ENCODE results near the gene NCBP2L.
"Not testable (repeated sequence)": the region's sequence is repeated elsewhere in the genome, so short reads cannot be mapped to it uniquely, and the experiment has no call there.

The NCBP2L gene

DNA sequence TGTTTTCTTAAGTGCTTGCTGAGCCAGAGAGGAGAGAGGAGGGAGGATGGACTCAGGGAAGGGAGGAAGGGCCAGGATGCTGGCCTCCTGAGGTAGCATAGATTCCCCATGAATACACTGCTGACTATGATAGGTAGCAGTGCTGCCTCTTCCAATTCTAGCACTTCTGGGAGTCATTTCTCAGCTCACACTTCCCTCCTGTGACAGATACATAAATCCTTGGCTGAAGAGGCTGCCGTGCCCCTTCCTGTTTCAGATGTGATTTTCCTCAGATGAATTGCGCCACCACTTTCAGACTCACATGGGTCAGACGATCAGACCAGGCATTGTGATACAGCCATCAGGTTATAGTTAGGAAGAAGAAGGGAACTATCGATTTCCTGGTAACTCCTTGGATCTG, 24.3 kb upstream of the NCBP2L start:
- no peak for DNase-seq

DNA sequence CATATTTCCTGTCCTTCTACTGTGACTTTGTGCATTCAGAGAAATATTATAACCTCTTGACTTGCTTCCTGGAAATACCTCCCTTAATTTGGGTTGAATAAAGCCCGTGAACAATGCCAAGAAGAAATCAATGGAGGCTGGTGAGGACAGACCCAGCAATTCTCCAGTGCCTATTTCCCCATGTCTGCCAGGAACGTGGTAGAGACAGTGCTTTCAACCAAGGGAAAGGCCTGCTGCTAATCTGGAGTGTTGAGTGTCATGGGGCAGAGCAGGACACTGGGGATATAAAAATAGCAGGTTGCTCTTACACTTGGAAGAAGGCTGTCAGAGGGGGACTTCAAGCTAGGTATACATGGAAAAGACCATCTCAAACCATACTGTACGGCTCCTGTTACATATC, 21.8 kb upstream of the NCBP2L start:
- DNase-seq, result no peak

DNA sequence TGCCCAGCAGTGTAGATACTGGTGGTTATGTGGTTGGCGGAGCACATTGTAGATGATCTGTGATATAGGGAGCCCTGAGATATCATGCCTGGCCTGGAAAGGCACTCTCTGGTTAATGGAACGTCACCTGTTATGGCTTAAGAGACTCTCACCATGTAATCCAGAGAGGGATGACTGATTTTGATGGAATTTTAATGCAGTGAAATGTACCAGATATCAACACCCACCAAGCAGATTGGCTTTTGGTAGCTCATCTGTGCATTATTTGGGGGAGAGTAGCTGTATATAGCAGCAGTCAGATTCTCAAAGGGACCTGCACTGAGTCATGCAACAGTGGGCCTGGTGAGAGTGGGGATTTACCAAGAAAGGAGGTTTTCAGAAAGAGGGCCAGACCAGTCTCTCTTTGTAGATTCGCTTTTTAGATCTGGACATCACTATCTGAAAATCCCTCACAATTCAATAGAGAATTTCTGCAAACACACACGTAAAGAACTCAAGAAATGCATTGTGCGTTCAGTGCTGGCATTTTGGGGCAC, 19.2 kb upstream of the NCBP2L start:
- DNase-seq, result no peak

DNA sequence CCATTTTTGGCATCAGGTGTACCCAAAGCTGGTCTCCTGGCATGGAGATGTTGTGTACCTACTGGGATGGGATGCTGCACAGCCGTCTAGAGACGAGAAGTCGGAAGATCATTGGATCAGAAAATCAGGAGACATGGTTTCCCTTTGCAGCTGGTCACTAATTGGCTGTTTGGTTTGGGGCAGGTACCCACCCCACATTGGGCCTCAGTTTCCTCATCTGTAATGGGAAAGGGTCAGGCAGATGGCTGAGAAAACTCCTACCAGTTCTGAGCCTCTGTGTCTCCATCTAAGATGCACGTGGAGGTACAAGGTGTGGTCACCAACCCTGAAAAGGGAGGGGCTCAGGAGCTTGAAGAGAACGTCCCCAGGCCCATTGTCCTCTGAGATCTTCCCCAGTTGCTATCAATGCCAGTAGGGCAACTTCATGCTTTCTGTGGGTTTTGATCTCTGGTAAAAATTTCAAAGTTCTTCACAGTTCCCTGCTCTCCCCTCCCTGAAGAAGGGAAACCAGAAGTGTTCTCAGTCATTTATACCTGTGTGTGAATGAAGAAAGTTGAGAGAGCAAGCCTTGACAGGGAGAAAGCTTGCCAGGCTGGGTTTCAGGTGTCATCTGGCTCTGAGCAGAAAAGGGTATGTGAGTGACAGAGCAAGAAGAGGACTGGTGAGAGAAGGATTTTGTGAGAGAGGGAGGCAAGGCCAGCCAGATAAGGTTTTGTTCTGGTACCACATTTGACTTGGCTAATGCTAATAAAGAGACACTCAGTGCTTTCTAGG, 17.0 kb upstream of the NCBP2L start:
- DNase-seq, result no peak

DNA sequence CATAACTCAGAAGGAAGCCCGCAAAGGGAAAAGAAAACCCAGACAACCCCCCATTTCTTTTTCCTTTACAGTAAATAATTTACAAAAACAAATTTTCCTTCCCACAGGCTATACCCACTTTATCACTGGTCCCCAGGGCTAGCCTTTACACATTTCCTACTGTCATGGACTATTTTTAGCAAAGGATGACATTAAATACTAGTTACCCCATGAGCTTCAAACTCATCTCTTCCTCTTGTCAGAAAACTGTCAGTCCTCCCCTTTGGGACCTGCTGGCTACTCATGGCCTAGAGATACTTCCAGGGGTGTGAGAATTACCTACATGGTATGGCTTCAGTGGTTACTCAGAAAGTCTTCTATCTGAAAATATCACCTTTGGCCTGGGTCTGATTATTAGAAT, 13.9 kb upstream of the NCBP2L start:
- DNase-seq, result no peak

DNA sequence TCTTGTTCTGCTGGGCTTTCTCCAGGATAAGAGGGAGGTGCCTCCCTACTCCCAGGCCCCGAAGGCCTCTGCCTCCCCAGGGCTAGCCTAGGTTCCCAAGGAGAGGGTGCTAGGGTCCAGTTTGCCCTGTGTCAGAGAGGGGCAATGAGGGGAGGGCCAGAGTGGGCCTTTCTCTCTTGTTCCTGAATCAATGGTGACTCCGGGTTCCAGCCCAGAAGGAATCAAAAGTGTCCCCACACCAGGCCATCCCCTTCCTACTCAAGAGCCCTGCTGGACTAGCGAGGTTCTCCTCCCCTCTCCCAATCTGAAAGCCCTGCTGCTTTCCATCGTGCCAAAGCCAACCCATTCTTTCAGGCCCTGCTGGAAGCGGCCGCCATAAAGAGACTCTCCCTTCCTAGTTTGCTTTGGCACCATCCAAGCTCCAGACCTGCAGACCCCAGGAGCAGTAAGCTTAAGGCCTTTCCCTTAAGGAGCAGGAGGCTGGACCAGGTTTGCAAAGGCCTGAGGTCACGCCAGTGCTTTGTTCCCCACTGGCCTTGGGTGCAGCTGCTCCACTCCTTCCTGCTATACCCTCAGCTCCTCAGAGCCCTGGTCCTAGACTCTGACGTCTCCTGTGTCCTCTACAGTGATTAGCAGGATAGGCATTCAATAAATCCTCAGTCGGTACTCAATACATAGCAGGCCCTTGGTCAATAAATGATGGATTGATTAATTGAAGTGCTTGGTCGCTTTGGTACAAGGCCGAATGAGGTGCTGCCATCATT, 12.5 kb upstream of the NCBP2L start:
- no peak for DNase-seq

DNA sequence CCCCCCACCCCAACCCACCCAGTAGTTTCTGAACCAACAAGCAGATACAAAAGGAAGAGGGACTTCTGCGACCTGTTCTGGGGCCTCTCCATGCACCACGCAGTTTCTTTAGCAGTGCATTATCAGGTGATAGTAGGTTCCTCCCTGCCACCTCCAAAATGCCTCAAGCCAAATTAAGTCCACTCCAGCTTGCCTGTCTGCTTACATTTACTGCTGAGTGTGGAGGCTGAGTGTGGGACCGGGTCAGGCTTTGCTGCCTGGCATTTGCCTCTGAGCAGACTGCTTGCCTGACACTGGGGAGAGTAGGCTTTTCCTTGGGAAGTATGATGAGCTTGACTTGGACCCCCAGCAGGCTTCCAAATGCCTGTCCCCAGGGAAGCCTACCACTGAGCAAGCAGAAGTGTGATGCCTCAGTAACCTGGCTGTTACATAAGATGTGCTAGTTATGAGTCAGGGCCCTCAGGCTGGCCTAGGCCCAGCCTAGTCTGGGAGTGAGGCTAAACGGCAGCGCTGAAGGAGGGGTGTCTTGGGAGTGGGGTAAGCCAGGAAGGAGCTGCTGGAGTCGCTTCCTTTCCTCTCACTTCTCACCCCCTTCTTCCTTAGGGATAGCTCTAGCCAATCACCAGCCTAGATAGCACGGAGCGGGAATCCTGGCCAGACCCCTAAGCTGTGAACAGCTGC, 10.9 kb upstream of the NCBP2L start:
- no peak for DNase-seq

DNA sequence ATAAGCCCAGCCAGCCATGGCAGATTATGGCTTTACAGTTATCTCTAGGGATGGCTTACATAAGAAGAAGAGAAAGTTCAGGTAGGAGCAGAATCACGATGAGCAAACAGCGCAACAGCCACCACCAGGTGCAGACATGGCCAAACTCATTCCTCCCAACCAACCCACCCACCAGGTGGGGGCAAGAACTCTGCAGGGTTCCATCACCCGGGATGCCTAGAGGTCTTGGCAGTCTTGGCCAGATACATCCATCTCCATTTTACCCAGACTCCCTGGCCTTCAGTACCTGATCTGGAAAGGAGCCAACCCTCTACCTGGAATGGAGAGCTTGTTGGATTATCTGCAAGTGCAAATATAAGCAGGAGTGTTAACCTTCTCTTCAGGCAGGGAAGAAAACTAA, 9.5 kb upstream of the NCBP2L start:
- DNase-seq, result no peak

DNA sequence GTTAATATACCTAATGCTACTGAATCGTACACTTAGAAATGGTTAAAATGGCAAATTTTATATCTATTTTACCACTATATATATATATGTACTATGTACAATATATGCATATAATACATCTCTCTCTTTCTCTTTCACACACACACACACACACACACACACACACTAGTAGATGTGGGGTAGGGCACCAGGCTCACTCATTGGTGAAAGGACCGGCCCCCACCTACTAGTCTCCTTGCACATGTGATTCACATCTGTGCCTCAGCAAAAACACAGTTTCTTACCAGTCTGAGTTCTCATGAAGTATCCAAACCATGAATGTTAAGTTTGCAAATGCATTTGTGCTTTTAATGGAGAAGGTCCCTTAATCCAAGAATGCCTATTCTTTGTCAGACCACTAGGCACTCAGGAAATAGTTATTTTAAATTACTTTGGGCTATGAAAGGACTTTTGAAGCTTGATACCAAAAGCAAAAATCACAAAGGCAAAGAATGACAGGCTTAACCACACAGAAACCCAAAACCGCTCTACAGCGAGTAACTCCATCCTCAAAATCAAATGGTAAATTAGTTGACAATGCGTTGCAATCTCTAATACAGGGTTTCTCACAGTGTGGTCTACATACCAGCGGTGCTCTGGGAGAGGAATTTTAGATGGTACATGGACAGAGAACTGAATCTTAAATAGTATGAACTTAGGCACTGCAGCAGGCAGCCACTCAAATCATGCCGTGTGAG, 7.8 kb upstream of the NCBP2L start:
- DNase-seq, result no peak

DNA sequence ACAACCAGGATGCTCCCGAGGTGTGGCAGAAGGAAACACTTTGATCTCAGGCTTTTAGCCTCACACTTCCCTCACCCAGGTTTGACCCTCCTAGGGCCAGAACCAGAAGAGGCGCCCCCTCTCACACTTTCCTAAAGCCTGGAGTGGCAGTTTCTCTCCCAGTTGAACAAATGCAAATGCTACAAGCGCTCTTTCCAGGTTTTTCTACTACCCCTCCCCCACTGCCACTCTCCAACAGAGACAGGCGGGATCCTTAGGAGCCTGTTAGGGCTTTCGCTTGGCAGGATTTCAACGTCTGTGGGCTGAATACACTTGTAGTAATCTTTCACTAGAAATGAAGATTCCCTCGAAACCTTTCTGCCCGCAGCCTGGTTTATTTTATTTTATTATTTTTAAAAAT, 4.3 kb upstream of the NCBP2L start:
- DNase-seq, result no peak

DNA sequence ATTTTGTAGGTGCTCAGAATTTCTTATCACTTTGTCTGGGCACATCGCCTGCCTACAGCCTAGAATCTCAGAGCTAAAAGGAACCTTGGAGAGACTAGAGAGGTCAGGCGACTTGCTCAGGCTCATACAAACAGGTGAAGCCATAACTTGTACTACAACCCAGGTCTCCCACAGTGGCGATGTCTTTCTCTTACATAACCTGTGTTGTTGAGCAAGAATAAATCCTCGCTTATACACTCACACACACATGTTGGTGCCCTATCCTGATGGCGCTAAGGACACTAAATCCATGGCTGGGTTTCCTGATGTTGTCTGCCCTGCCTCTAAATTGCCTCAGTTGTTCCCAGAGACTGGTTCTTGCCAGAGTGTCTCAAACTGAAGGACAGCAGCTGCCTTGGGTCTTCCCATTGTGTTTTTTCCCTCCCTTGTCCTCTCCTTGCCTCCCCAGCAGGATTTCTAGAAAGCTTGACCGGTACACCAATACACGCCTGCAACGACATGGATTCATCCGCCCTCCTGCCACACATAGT, 3.6 kb upstream of the NCBP2L start:
- DNase-seq, result no peak

DNA sequence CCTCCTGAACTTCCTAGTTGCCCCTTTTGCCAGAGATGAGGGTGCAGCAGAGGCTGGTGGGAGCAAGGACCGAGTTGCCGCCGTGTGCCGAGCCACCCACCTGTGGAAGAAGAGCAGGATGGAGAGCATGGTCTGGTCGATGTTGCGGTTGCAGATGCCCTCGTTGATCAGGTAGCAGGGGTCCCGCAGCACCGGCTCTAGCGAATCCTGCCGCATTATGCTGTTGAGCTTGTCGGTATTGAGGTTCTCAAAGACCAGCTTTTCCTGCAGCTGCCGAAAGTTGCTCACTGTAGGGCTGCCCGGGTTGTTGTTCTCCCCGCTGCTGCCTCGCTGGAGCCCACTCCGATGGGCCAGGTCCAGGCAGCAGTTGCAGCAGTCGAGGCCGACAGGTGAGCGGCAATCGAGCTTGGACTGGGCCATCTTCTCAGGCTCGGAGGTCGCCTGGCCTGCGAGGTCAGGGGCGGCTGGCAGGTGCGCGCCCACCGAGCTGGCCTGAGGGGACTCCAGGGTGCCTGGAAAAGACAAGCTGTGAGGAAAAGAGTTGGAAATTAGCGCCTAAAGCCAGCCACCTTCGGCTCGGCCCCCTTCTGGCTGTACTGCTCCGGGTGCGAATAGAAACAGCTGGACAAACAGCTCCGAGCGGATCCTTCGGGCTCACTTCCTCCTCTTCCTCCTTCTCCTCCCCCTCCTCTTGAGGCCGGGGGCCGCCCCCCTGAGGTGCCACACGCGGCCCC, 2.4 kb upstream of the NCBP2L start:
- no peak for DNase-seq

DNA sequence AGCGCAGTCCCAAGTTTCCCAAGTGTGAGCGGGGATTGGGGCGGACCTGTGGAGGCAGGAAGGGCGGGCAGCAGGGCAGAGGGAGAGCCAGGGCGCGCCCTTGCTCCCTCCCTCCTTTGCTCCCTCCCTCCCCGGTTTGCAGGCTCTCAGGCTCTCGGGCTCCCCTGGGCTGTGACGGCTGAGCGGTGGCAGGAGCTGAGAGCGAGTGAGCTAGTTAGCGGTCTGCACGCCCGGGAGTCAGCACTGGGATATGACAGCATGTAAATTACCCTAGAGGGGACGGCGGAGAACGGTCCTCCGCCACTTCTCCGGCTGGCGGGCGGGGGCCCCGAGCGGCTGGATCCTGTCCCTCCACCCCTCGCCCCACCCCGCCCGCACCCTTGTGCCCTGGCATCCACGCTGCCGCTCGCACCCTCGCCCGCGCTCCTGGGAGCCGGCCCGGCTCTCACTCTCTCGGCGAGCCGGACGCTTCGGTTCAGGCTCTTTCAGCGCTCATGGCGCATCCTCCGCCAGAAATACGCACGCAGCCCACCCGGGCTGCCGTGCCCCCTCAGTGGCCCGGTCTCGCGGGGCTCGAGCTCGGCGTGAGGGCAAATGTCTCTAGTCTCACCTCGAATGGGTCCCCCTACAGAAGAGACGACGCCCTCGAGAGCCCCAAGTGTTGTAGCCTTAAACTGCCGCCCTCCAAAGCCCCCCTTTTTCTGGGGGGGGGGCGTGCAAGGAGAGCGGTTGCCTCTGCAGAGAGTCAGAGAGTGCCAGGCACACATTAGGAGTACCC, 1.6 kb upstream of the NCBP2L start, which contains the start of gene TSC22D3:
TSC22D3 (minus strand) TSS at position 54 of the 778 bp plus-strand sequence. CDS start 368 bp downstream, outside the sequence.
- peak; percentile 50 for DNase-seq

DNA sequence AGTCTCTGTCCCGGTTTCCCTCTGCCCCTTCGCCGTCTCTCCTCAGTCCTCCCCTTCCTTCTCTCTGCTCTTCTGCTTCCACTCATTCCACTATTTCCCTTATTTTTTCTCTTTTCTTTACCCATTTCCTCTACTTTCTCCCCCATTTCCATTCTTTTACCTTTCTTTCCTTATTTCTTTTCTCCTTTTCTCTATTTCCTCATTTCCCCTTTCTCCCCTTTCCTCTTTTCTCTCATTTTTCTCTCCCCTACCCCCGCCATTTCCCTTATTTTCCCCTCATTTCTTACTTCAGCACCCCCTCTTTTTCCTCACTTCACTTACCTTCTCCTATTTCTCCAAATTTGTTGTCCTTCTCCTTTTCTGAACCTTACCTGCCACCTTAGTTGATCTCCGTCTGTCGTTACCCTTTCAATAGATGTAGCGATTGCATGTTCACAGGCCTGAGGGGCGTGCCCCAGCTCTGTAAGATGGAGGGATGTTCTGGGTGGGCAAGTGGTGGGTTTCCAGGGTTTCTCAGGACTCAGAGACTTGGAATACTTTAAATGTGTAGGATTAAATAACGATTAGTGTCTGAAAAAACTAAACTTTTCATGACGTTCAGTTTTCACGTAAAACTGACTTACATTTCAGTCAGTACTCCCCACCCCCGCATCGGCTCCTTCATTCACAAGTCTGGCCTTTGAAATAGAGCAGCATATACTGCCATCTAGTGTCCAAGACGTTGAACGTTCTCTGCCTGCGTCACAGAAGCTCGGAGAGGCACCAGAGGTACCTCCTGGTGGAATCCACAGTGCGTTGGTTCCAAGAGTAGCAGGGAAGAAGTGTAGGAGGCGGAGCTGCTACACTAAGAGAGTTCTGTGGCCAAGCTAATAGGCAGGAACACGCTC, 641 bp upstream of the NCBP2L start:
- peak; percentile 76 for DNase-seq

DNA sequence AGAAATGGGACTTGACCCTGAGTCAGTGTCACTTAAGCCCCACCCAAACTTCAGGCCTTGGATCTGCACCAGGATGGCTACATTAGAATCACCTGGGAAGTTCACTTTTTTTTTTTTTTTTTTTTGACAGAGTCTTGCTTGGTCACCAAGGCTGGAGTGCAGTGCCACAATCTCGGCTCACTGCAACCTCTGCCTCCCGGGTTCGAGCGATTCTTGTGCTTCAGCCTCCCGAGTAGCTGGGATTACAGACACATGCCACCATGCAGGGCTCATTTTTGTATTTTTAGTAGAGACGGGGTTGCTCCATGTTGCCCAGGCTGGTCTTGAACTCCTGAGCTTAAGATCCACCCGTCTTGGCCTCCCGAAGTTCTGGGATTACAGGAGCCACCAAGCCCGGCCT, 3.0 kb downstream of the NCBP2L start:
- DNase-seq, result no peak

DNA sequence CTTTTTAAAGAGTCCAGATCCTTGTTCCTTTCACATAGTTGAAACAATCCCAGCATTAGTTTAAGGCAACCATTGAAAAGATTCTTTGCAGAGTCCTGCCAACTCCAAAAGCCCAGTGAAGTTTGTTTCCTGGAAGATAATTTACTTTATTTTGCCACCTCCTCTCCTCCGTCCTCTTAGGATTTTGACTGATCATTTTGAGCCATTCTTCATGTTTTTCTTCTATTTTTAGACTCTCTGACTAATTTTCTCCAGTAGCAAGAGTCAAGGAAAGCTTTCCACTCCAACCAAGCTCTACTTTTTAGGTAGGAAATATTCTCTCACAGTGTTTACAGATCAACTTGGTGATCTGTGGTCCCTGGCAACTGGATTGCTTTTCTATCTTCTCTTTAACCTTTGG, 10.3 kb downstream of the NCBP2L start:
- DNase-seq, result no peak

DNA sequence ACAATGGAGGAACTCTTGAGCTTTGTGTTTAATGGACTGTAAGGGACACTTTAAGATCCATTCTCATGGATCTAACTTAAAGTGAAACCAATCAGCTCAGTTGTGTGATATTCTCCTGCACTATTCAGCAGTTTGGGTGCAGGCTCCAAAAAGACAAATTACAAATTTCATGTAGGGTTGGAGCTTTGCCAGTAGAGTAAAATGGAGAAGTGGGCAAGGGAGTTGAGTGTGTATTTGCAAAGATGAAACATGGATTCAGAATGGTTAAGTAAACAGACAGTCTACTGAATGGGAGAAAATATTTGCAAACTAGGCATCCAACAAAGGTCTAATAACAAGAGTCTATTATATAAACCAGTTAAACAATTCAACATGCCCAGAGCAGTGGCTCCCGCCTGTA, 26.9 kb downstream of the NCBP2L start:
- DNase-seq, result no peak

DNA sequence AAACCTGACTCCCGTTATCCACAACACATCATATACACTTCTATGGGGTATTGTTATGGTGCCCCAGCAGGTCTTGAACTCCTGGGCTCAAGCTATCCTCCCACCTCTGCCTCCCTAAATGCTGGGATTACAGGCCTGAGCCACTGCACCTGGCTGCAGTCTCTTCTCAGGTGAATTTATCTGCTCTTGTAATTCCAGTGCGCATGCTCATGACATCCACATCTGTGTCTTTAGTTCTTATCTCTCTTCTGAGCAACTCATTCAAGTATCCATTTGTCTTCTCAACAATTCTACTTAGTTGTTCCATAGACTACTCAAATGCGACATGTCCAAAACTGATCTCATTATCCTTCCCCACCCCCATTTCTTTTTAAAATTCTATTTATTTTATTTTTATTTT, 27.6 kb downstream of the NCBP2L start:
- no peak for DNase-seq

DNA sequence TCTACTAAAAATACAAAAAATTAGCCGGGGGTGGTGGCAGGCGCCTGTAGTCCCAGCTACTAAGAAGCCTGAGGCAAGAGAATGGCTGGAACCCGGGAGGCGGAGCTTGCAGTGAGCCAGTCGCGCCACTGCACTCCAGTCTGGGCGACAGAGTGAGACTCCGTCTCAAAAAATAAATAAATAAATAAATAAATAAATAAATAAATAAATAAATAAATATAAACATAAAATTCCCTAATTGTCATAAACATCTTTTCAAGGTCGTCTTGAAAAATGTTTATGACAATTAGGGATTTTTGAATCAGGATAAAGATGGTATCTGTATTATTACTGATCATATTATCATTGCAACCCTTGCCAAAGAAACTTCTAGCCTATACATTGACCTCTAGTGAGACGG, 32.5 kb downstream of the NCBP2L start:
- not testable (repeated sequence) for DNase-seq
